Bronchial epithelial cell (primary cell): Measurements from ENCODE around the gene ACOX1. TPM values are rescaled to one million over a fixed set of nuclear protein-coding genes. Genes with fewer than 3 reads are reported as not detected.

ENCODE experiments used
- DNase-seq: peaks from one replicate; pipeline ENCODE4 v3.0.0-alpha.2; 2010; ENCODE audit warnings: low read depth
- FAIRE-seq: peaks from 2 replicates; lab custom pipeline; 2011; peaks lifted over from hg19 to GRCh38; lab: Jason Lieb, UNC
- H3K27me3 ChIP-seq: 2 replicates; pipeline ENCODE4 v1.5.1; 2011; ENCODE audit warnings: low read length; ENCODE audit not compliant: control insufficient read depth, insufficient read depth
- H3K36me3 ChIP-seq: 2 replicates; pipeline ENCODE4 v1.5.1; 2011; ENCODE audit warnings: low read length; ENCODE audit not compliant: control insufficient read depth, insufficient read depth
- H3K4me3 ChIP-seq: 2 replicates; pipeline ENCODE4 v1.5.1; 2011; ENCODE audit warnings: mild to moderate bottlenecking, low read depth, low read length, control low read depth
- total RNA-seq: library from RNA; depleted of rRNA; stranded (reverse); fragments of >200 nt; gene quantifications from 2 replicates; pipeline ENCODE4 v1.2.1, GENCODE V29; 2014
- TF ChIP-seq, protein P1 (sequence below): IDR thresholded peaks from 2 replicates; pipeline ENCODE4 v1.5.1; 2011; ENCODE audit warnings: mild to moderate bottlenecking, moderate library complexity, low read length, control low read depth, inconsistent platforms; ENCODE audit not compliant: insufficient read depth, severe bottlenecking

The ACOX1 gene
- total RNA-seq, 1 donor from 2014 or later = 39.8 TPM

DNA sequence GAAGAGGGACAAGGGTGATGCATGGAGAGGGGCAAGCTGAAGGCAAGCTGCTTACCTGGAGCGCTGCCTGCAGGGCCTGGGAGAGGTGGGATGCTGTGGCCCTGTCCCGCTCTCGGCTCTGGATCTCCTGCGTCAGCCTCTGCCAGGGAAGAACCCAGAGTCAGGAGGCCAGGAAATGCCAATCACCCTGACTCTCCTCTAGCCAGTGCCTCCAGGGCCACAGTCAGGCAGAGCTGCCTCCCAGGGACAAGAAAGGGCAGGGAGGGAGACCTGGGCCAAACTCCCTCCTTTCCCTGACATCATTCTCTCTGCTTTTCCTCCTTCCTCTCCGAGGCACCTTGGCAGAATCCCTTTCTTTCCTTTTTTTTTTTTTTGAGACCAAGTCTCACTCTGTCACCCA, 33.0 kb upstream of the ACOX1 start:
- Histone ChIP-seq H3K36me3 (peaks cover 40% of the 10 kb centered on the region), H3K27me3 (no peaks in the 10 kb centered on the region), H3K4me3 (no peak overlapping the region)
- TF ChIP-seq, protein P1, sequence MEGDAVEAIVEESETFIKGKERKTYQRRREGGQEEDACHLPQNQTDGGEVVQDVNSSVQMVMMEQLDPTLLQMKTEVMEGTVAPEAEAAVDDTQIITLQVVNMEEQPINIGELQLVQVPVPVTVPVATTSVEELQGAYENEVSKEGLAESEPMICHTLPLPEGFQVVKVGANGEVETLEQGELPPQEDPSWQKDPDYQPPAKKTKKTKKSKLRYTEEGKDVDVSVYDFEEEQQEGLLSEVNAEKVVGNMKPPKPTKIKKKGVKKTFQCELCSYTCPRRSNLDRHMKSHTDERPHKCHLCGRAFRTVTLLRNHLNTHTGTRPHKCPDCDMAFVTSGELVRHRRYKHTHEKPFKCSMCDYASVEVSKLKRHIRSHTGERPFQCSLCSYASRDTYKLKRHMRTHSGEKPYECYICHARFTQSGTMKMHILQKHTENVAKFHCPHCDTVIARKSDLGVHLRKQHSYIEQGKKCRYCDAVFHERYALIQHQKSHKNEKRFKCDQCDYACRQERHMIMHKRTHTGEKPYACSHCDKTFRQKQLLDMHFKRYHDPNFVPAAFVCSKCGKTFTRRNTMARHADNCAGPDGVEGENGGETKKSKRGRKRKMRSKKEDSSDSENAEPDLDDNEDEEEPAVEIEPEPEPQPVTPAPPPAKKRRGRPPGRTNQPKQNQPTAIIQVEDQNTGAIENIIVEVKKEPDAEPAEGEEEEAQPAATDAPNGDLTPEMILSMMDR = no peak
- DNase-seq (no peak), FAIRE-seq (no peak)

DNA sequence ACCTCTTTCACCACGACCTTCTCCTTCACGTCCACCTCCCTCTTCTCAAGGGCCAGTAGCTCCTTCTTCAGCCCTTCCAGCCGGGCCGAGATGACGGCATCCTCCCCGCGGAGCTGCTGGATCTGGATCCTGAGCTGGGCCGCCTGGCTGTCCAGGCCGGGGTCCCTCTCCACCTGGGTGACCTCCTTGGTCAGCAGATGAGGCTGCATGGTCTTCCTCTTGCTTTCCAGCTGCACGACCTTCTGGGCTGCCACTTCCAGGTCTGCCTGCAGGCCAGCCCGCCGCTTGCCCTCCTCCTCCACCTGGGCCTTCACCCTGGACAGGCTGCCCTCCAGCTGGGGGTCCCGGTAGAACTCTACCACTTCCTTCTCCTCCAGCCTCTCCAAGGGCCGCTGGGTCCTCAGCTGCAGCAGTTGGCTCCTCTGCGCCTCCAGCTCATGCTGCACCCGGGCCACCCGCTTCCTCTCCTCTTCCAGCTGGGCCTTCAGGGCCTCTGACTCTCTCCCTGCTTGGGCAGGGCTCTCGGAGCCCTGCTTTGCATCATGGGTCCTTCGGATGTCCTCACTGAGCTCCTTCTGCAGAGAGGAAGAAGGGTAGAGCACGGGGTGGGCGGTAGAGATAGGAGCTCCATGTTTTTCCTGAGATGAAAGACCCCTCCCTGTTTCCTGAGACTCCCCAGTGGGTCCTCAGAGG, 31.1 kb upstream of the ACOX1 start:
- TF ChIP-seq, protein P1 = no peak
- Histone ChIP-seq H3K4me3 (no peak overlapping the region), H3K27me3 (no peaks in the 10 kb centered on the region), H3K36me3 (peaks cover 35% of the 10 kb centered on the region)
- FAIRE-seq (no peak), DNase-seq (no peak)

DNA sequence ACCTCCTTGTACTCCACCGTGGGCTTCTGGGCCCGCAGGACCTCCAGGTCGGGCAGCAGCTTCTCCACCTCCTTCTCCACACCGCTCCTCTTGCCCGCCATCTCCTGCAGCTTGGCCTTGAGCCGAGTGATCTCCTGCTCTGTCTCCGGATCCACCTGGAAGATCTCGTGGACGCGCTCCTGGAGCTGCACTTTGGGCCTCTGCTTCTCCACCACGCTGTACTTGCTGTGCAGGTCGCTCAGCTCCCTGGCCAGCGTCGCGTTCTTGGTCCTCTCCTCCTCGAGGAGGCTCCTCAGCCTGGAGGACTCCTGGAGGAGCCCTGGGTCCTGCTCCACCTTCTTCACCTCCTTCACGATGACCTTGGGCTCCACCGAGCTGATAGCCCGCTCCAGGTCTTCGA, 30.5 kb upstream of the ACOX1 start:
- H3K27me3 ChIP-seq = no peaks in the 10 kb centered on the region
- peaks cover 29% of the 10 kb centered on the region for H3K36me3 ChIP-seq
- H3K4me3 ChIP-seq = no peak overlapping the region
- TF ChIP-seq, protein P1 = no peak
- FAIRE-seq (no peak), DNase-seq (no peak)

DNA sequence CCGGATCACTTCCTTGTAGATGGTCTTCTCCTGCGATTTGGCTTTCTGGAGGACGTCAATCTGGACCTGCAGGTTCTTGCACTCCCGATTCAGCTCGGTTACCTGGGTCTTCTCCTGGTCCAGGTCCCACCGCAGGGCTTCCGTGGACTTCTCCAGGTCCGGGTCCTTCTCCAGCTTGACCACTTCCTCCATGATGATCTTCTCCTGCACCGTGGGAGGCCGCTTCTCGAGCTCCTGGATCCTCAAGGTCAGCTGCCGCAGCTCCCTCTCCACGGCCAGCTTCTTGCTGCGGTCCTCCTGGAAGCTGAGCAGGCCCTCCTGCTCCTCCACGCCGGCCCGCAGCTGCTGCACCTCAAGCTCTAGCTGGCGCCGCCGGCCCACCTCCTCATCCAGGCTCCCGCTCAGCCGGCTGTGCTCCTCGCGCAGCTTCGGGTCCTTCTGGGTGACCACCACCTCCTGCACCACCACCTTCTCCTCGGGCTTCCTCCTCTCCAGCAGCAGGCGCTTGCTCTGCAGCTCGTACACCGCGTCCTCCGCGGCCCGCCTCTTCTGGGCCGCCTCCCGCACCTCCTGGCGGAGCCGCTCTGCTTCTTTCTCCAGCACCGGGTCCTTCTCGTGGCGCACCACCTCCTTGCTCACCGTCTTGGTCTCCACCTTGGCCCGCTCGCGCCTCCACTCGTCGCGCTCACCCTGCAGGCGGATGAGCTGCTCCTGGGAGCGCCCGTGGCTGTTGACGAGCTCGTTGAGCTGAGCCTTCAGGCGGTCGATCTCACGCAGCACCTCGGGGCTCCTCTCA, 29.9 kb upstream of the ACOX1 start:
- Histone ChIP-seq H3K36me3 (peaks cover 24% of the 10 kb centered on the region), H3K4me3 (no peak overlapping the region), H3K27me3 (no peaks in the 10 kb centered on the region)
- TF ChIP-seq, protein P1 = no peak
- DNase-seq (no peak), FAIRE-seq (no peak)

DNA sequence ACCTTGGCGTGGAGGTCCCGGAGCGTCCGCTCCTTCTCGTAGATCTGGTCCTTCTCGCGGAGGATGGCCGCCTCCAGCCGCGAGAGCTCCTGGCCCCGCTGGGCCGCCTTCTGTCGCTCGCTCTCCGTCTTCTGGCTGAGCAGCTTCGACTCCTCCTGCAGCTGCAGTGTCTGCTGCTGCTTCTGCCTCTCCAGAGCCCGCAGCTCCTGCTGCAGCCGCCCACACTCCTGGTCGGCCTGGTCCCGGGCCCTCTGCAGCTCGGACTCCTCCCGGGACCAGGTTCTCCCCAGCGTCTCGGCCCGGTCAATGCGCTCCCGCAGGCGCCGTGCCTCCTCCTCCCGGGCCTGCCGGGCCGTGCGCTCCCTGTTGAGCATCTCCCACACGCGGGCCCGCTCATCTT, 29.2 kb upstream of the ACOX1 start:
- TF ChIP-seq, protein P1 = no peak

DNA sequence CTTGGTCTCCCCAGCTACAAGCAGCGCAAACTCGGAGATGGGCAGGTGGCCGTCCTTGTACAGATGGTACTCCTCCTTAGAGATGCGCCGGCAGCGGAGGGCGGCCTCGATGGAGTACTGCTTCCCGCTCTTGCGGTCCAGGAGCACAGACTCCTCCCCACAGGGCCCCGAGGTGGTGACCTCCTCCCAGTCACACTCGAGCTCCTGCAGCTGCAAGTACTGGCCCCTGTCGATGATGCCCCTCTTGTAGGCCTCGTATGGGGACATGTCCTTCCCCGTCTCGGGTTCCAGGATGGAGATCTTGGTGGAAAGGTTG, 28.8 kb upstream of the ACOX1 start:
- Histone ChIP-seq H3K36me3 (peaks cover 21% of the 10 kb centered on the region), H3K27me3 (no peaks in the 10 kb centered on the region), H3K4me3 (no peak overlapping the region)
- FAIRE-seq (no peak), DNase-seq (no peak)
- TF ChIP-seq, protein P1 = no peak

More for the DNA sequence above, 29.2 kb upstream of the ACOX1 start:
- FAIRE-seq (no peak), DNase-seq (no peak)
- Histone ChIP-seq H3K27me3 (no peaks in the 10 kb centered on the region), H3K36me3 (peaks cover 20% of the 10 kb centered on the region), H3K4me3 (no peak overlapping the region)
